HG02938 (cell line): ENCODE measurements around the gene RECK.
"Not testable (repeated sequence)": the region's sequence is repeated elsewhere in the genome, so short reads cannot be mapped to it uniquely, and the experiment has no call there.

ENCODE experiments used
- ATAC-seq: cut with Tn5 transposase; IDR thresholded peaks from one replicate; pipeline ENCODE4 v1.9.1; 2021; ENCODE audit warnings: mild to moderate bottlenecking, moderate library complexity; ENCODE audit not compliant: unreplicated experiment

RECK gene

GRCh38 chr9:36056896-36057295 lies 20.2 kb downstream of the RECK start:
- no peak for ATAC-seq

GRCh38 chr9:36063804-36064447 lies 27.2 kb downstream of the RECK start:
- ATAC-seq: no peak

- ATAC-seq: no peak
These were observed 27.8 kb downstream of the RECK start for GRCh38 chr9:36064448-36065037.

DNA sequence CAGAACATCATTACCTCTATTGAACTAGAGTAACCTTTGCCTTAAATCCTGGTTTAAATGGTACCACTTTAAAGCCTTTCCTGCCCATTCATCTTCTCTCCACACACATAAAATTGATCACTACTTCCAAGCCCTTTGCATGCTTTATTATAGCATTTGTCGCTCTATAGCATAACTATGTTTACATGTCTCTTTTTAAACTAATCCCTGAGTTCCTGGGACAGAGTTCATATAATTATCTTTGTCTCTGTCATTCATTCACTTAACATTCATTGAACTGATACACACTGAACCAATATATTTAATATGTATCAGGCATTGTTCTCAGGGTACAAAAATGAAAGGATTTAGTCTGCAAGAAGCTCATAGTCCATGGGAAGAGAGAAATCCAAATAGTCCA lies 37.3 kb downstream of the RECK start:
- no peak for ATAC-seq

DNA sequence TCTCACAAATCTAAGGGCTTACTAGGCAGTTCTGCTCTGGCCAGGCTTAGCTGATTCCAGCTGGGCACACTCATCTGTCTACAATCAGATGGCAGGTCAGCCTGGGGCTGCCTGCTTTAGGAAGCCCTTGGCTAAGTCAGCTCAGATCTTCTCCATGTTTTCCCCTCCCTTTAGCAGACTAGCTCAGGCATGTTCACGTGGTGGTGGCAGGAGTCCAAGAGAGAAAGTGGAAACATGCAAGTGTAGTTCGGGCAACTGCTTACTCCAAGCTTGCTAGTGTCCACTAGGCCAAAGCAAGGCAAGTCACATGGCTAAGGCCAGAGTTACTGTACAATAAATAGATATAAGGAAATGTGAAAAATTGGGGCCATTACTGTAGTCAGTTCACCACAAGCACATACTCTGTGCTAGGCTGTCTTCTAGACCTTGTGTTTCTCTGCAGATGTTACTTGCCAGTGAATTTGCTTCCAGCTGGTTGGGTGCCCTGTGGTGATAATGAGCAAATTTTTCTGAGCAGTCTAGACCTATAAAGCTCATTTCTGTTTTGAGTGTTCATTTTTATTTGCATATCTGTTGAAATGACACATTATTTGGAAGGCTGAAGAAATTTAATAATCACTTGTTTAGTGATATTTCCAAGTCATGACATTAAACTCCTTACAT lies 38.3 kb downstream of the RECK start:
- ATAC-seq: no peak

GRCh38 chr9:36078051-36078450 lies 41.3 kb downstream of the RECK start:
- no peak for ATAC-seq

DNA sequence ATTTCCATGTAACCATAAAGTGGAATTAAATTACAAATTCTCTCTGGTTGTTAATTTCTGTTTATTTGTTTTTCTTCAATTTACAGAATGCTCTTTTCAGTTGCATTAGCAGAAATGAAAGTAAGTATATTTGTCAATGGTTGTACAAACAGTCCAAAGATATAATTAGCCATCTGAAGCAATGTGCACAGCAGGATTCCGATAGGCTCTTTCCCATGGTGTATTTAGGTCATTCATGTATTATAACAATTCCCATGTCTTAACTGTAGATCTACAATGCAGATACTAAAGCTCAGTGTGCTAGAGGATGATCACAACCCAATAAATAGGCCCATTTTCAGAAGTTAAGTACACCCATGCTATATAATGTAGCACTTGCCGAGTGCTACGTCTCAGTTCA lies 43.8 kb downstream of the RECK start:
- no peak for ATAC-seq

DNA sequence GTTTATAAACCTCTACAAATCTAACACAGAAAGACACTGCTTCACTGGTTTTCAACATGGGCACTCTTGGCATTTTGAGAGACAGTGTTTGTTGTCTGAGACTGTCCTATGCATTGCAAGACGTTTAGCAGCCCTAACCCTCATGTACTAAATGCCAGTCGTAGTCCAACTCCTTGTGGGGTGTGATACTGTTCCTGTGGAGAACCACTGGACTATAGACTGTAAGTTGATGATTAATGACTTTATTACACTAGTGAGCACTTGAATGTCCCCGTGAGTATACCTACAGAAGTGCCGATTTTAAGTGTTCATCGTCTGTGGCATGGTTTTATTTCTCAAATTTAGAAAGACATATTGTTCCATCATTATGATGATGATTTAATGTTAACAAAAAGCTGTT lies 46.2 kb downstream of the RECK start:
- ATAC-seq: no peak

DNA sequence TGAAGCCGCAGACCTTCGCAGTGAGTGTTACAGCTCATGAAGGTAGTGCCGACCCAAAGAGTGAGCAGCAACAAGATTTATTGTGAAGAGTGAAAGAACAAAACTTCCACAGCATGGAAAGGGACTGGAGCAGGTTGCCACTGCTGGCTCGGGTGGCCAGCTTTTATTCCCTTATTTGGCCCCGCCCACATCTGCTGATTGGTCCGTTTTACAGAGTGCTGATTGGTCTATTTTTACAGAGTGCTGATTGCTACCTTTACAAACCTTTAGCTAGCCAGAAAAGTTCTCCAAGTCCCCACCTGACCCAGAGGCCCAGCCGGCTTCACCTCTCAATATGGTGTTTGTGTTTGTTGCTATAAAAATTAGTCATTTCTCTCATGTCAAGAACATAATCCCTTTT lies 49.7 kb downstream of the RECK start:
- no peak for ATAC-seq

GRCh38 chr9:36087054-36087453 lies 50.3 kb downstream of the RECK start:
- not testable (repeated sequence) for ATAC-seq

DNA sequence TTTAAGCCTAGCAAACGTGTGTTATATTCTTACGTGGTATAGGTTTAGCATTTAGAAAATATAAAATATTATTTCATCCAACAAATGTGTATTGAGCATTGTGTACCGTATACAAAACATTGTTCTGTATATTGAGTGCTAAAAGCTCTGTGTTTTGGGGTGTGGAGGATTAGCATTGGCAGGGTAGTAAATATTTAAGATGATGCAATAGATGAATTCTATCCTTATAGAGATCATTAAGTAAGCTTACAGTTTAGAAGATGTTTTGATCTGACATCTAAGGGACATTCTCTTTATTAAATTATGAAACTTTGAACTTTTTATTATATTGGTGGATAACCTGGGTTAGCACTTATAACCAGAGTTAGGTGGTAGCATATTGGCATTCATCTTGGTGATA lies 51.3 kb downstream of the RECK start:
- no peak for ATAC-seq

GRCh38 chr9:36091026-36091953 lies 54.6 kb downstream of the RECK start:
- ATAC-seq: no peak

DNA sequence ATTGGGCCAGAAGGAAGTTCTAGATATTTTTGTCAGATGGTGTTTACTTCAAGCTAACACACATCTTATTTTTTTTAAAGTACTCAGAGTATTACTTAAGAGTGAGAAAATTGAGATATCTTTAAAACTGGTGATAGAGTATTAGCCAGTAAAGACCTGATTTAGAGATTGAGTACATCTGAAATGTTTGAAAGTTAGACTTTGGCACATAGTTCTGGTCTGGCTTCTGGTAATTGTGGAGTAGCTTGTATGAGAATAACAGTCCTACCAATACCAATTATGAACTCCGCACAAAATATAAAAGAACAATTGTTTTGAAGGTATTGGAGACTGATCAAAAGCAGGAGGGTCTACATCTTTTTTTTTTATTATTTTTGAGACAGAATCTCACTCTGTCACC lies 55.3 kb downstream of the RECK start:
- no peak for ATAC-seq

GRCh38 chr9:36092509-36093215 lies 55.9 kb downstream of the RECK start:
- ATAC-seq: peak; percentile 95

DNA sequence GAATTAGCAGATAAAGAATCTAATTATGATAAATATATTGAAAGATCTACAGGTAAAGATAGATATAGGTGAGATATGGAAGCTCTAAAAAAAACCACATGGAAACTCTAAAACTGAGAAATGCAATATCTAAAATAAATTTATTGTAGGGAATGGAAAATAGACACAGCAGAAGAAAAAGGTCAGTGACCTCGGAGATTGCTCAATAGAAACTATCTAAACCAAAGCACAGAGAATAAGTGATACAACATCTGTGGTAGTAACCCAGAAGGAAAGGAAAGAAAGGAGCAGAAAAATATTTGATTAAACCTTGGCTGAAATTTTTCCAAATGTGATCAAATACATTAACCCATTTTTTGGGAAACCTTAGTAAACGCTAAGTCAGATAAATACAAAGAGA lies 56.7 kb downstream of the RECK start:
- ATAC-seq: no peak

GRCh38 chr9:36099718-36100117 lies 63.0 kb downstream of the RECK start:
- ATAC-seq: no peak

DNA sequence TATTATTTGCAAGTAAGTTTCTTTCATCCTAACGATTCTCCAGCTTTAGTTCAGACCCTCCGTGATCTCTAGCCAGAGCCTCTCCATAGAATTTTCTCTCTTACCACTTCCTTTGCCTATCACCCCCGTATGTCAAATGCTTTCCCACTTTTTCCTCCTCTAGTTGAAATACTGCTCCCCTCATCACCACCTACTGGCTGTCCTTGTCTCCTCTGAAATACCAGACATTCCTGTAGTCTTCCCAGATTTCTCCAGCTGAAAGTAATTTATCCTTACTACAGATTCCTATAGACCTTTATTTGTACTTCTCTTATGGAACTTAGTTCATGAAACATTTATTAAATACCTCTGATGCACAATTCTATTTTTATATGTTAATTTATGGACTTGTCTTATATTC lies 63.8 kb downstream of the RECK start:
- no peak for ATAC-seq

DNA sequence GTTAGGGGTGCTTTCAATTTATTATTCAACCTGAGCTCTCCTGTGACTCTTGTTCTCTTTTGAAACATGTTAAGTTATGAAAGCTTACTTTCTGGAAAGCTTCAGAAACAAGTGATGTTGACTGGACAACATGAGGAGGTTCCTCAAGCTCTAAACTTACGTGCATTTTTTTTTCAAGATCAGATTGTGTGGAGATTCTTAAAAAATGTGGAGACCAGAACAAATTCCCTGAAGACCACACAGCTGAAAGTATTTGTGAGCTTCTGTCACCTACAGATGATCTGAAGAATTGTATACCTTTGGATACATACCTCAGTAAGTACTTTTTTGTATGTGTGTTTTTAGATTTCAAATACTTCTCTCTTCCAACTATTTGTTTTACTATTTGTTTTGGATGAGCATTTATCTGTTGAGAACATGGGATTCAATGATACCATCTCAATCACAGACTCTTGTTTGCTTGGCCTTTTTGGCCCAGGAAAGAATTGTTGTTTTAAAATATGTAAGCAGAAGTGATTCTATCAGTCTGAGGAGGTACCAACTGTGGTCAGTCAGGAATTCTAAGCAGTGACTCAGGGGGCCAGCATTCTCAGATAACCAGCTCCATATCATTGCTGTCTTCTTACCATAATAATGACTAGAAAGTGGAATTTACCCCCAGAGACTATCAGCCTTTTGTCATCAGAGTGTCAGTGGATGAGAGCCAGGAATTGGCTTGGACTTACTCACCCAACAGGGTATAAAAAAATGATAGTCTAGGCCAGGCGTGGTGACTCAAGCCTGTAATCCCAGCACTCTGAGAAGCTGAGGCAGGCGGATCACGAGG lies 65.4 kb downstream of the RECK start:
- no peak for ATAC-seq

DNA sequence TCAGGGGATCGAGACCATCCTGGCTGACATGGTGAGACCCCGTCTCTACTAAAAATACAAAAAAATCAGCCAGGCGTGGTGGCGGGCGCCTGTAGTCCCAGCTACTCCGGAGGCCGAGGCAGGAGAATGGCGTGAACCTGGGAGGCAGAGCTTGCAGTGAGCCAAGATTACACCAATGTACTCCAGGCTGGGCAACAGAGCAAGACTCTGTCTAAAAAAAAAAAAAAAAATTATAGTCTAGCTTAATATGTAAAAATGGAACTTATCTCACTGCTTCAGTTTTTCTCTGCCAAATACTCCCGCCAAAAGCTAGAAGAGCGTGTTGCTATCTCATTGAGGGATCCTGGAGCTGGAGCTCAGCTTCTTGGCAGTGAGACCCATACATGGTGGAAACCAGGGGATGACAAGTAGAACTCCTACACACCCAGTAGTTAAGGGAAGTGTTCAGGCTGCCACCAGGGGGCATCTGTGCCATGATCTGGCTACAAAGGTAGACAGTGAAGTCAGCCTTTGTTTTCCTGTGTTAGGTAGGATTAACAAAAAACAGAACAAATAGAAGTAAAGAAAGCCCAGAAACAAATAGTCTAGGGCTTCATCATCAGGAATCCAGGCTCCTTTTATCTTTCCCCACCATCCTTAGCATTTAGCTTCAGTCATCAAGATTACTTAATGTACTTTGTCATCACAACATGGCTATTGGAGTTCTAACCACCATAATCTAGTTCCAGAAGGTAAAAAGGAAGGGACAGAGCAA lies 66.2 kb downstream of the RECK start:
- peak; percentile 56 for ATAC-seq
